ENCODE results near the gene SNRNP35.
"Not testable (repeated sequence)": the region's sequence is repeated elsewhere in the genome, so short reads cannot be mapped to it uniquely, and the experiment has no call there.

SNRNP35 gene

GRCh38 chr12:123492339-123493039 is 34.5 kb downstream of the SNRNP35 start:
- H3K36me3 ChIP-seq (ENCODE audit: insufficient read depth, low read length); H3K9ac ChIP-seq (ENCODE audit: low read depth, low read length); H3K4me3 ChIP-seq (ENCODE audit: low read length); H3K27me3 ChIP-seq (ENCODE audit: control insufficient read depth, insufficient read depth, low read length); H3K4me2 ChIP-seq (ENCODE audit: low read length); H3K9me3 ChIP-seq (replicated peaks; ENCODE audit: low read length); H3K4me1 ChIP-seq (ENCODE audit: control insufficient read depth, insufficient read depth, low read length): not testable (repeated sequence)

GRCh38 chr12:123494124-123494851 is 36.3 kb downstream of the SNRNP35 start:
- Histone ChIP-seq H3K9ac (ENCODE audit: low read depth, low read length) (no peak overlapping the region), H3K4me2 (ENCODE audit: low read length) (no peak overlapping the region), H3K4me3 (ENCODE audit: low read length) (no peak overlapping the region), H3K9me3 (replicated peaks; ENCODE audit: low read length) (no peaks in the 10 kb centered on the region), H3K4me1 (ENCODE audit: control insufficient read depth, insufficient read depth, low read length) (peaks cover 3% of the 10 kb centered on the region), H3K36me3 (ENCODE audit: insufficient read depth, low read length) (peaks cover 19% of the 10 kb centered on the region), H3K27me3 (ENCODE audit: control insufficient read depth, insufficient read depth, low read length) (no peaks in the 10 kb centered on the region)

- Histone ChIP-seq H3K27me3 (ENCODE audit: control insufficient read depth, insufficient read depth, low read length) (no peaks in the 10 kb centered on the region), H3K4me1 (ENCODE audit: control insufficient read depth, insufficient read depth, low read length) (peaks cover 3% of the 10 kb centered on the region), H3K9ac (ENCODE audit: low read depth, low read length) (no peak overlapping the region), H3K4me2 (ENCODE audit: low read length) (no peak overlapping the region), H3K36me3 (ENCODE audit: insufficient read depth, low read length) (peaks cover 19% of the 10 kb centered on the region), H3K4me3 (ENCODE audit: low read length) (no peak overlapping the region), H3K9me3 (replicated peaks; ENCODE audit: low read length) (no peaks in the 10 kb centered on the region)
These were observed 39.1 kb downstream of the SNRNP35 start for GRCh38 chr12:123497065-123497464.

DNA sequence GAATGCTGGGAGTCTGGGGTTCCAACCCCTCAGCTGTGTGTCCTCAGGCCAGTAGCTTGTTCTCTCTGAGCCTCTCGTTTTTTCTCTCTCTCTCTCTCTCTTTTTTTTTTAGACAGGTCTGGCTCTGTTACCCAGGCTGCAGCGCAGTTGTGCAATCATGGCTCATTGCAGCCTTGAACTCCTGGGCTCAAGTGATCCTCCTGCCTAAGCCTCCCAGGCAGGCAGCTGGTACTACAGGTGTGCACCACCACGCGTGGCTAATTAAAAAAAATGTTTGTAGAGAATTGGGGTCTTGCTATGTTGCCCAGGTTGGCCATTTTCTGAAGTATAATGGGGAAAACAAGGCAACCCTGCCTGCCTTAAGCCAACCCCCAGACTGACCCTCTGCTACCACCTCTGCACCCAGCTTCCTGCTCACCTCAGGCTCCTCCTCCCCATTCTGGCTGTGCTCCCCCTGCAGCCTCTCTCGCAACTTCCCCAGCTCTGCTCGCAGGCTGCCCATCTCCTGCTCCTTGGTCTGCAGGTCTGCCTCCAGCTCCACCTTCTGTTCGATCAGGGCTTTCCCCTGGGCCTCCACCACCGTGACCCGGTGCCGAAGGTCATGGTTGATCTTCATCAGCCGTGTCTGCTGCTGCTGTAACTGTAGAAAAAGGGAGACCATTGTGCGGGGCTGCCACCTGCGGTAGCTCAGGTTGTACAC is 40.3 kb downstream of the SNRNP35 start:
- Histone ChIP-seq H3K27me3 (ENCODE audit: control insufficient read depth, insufficient read depth, low read length) (no peaks in the 10 kb centered on the region), H3K4me2 (ENCODE audit: low read length) (no peak overlapping the region), H3K4me3 (ENCODE audit: low read length) (no peak overlapping the region), H3K9me3 (replicated peaks; ENCODE audit: low read length) (no peaks in the 10 kb centered on the region), H3K4me1 (ENCODE audit: control insufficient read depth, insufficient read depth, low read length) (peaks cover 3% of the 10 kb centered on the region), H3K36me3 (ENCODE audit: insufficient read depth, low read length) (peaks cover 17% of the 10 kb centered on the region), H3K9ac (ENCODE audit: low read depth, low read length) (no peak overlapping the region)

GRCh38 chr12:123499332-123499731 is 41.4 kb downstream of the SNRNP35 start:
- no peaks in the 10 kb centered on the region for H3K9me3 ChIP-seq (replicated peaks; ENCODE audit: low read length)
- H3K4me1 ChIP-seq (ENCODE audit: control insufficient read depth, insufficient read depth, low read length): peaks cover 3% of the 10 kb centered on the region
- peaks cover 17% of the 10 kb centered on the region for H3K36me3 ChIP-seq (ENCODE audit: insufficient read depth, low read length)
- no peaks in the 10 kb centered on the region for H3K27me3 ChIP-seq (ENCODE audit: control insufficient read depth, insufficient read depth, low read length)
- H3K9ac ChIP-seq (ENCODE audit: low read depth, low read length): no peak overlapping the region
- H3K4me2 ChIP-seq (ENCODE audit: low read length): no peak overlapping the region
- no peak overlapping the region for H3K4me3 ChIP-seq (ENCODE audit: low read length)

DNA sequence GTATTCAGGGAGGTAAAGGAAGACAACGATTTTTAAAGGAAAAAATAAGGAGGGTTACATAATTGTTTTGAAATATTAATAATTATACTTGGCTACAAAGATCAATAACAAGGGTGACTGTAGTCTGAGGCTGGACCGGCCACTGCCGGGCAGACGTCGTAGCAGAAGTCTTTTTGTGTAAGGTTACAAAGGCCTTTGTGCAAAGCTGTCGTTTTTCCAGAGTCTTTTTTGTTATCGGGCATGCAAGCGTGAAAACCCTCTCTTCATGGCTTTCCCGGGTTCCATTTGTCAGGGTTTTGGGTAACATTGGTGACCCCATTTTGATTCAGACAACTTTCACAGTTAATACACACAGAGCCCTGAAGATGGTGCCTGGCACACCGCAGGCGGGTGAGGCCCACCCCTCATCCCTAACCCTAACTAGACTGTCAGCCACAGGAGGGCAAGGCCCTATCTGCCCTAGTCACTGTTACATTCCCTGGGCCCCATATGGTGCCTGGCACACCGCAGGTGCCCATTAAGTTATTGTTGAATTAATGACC is 44.3 kb downstream of the SNRNP35 start:
- Histone ChIP-seq H3K9ac (ENCODE audit: low read depth, low read length) (no peak overlapping the region), H3K9me3 (replicated peaks; ENCODE audit: low read length) (no peaks in the 10 kb centered on the region), H3K4me1 (ENCODE audit: control insufficient read depth, insufficient read depth, low read length) (no peaks in the 10 kb centered on the region), H3K4me3 (ENCODE audit: low read length) (no peak overlapping the region), H3K4me2 (ENCODE audit: low read length) (no peak overlapping the region), H3K36me3 (ENCODE audit: insufficient read depth, low read length) (peaks cover 25% of the 10 kb centered on the region), H3K27me3 (ENCODE audit: control insufficient read depth, insufficient read depth, low read length) (no peaks in the 10 kb centered on the region)

- Histone ChIP-seq H3K27me3 (ENCODE audit: control insufficient read depth, insufficient read depth, low read length) (no peaks in the 10 kb centered on the region), H3K9me3 (replicated peaks; ENCODE audit: low read length) (no peaks in the 10 kb centered on the region), H3K9ac (ENCODE audit: low read depth, low read length) (no peak overlapping the region), H3K4me1 (ENCODE audit: control insufficient read depth, insufficient read depth, low read length) (no peaks in the 10 kb centered on the region), H3K4me3 (ENCODE audit: low read length) (no peak overlapping the region), H3K36me3 (ENCODE audit: insufficient read depth, low read length) (peaks cover 18% of the 10 kb centered on the region), H3K4me2 (ENCODE audit: low read length) (no peak overlapping the region)
These were observed 48.3 kb downstream of the SNRNP35 start for GRCh38 chr12:123506059-123506842.

GRCh38 chr12:123506843-123507236 is 48.9 kb downstream of the SNRNP35 start:
- no peaks in the 10 kb centered on the region for H3K27me3 ChIP-seq (ENCODE audit: control insufficient read depth, insufficient read depth, low read length)
- H3K4me3 ChIP-seq (ENCODE audit: low read length): no peak overlapping the region
- H3K4me2 ChIP-seq (ENCODE audit: low read length): no peak overlapping the region
- H3K36me3 ChIP-seq (ENCODE audit: insufficient read depth, low read length): peaks cover 21% of the 10 kb centered on the region
- H3K9ac ChIP-seq (ENCODE audit: low read depth, low read length): no peak overlapping the region
- H3K4me1 ChIP-seq (ENCODE audit: control insufficient read depth, insufficient read depth, low read length): no peaks in the 10 kb centered on the region
- H3K9me3 ChIP-seq (replicated peaks; ENCODE audit: low read length): no peaks in the 10 kb centered on the region

DNA sequence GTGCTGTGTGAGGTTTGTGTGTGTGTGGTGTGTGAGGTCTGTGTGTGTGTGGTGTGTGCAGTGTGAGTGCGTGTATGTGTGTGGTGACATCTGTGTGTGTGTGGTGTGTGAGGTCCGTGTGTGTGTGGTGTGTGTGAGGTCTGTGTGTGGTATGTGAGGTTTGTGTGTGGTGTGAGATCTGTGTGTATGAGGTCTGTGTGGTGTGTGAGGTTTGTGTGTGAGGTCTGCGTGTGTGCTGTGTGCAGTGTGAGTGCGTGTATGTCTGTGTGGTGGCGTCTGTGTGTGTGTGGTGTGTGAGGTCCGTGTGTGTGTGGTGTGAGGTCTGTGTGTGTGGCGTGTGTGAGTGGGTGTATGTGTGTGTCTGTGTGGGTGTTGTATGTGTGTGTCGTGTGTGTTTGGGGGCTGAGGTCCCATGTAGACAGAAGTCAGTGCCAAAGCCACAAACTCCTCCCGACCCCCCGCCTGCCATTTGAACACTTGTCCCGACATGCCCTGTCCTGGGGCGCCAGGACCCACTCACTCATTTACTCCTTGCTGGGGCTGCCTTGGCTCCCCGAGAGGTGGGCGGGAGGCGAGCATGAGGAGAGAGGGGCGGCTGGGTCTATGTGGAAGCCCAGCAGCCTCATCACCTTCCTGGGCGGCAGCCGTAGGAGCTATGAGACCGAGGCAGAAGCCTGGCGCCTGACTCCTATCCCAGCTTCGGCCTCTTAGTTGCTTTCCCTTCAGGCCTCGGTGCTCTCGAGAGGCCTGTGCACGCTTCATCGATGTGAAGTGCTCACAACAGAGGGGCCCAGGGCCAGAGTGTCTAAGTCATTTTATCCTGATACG is 55.1 kb downstream of the SNRNP35 start:
- Histone ChIP-seq H3K9ac (ENCODE audit: low read depth, low read length) (no peak overlapping the region), H3K27me3 (ENCODE audit: control insufficient read depth, insufficient read depth, low read length) (no peaks in the 10 kb centered on the region), H3K36me3 (ENCODE audit: insufficient read depth, low read length) (peaks cover 43% of the 10 kb centered on the region)

GRCh38 chr12:123513805-123514204 is 55.9 kb downstream of the SNRNP35 start:
- no peaks in the 10 kb centered on the region for H3K9me3 ChIP-seq (replicated peaks; ENCODE audit: low read length)
- H3K27me3 ChIP-seq (ENCODE audit: control insufficient read depth, insufficient read depth, low read length): no peaks in the 10 kb centered on the region
- no peaks in the 10 kb centered on the region for H3K4me1 ChIP-seq (ENCODE audit: control insufficient read depth, insufficient read depth, low read length)
- peaks cover 45% of the 10 kb centered on the region for H3K36me3 ChIP-seq (ENCODE audit: insufficient read depth, low read length)
- H3K4me3 ChIP-seq (ENCODE audit: low read length): no peak overlapping the region
- no peak overlapping the region for H3K9ac ChIP-seq (ENCODE audit: low read depth, low read length)
- H3K4me2 ChIP-seq (ENCODE audit: low read length): no peak overlapping the region

More for the DNA sequence above, 55.1 kb downstream of the SNRNP35 start:
- no peaks in the 10 kb centered on the region for H3K9me3 ChIP-seq (replicated peaks; ENCODE audit: low read length)
- H3K4me1 ChIP-seq (ENCODE audit: control insufficient read depth, insufficient read depth, low read length): no peaks in the 10 kb centered on the region
- no peak overlapping the region for H3K4me2 ChIP-seq (ENCODE audit: low read length)
- no peak overlapping the region for H3K4me3 ChIP-seq (ENCODE audit: low read length)

Data from skeletal muscle satellite cell (primary cell).